HG03565 (cell line): Measurements from ENCODE around the gene MLF2.

ENCODE experiments used
- ATAC-seq: cut with Tn5 transposase; IDR thresholded peaks from one replicate; pipeline ENCODE4 v1.9.1; 2021; ENCODE audit warnings: mild to moderate bottlenecking, moderate library complexity; ENCODE audit not compliant: unreplicated experiment

MLF2 gene

GRCh38 chr12:6698352-6699046 lies 54.4 kb downstream of the MLF2 start:
- no peak for ATAC-seq
